Measurements from ENCODE around the gene GMDS. TPM values are rescaled to one million over a fixed set of nuclear protein-coding genes. Genes with fewer than 3 reads are reported as not detected.

The GMDS gene
- total RNA-seq, 4 donors from 2014 or later = 197 to 375 (median 215) TPM

GRCh38 chr6:1619673-1620503, 625.5 kb downstream of the GMDS start:
- peaks cover 0 to 26% (median 0%) of the 10 kb centered on the region in 3 donors for H3K36me3 ChIP-seq
- H3K27ac ChIP-seq = no peak overlapping the region
- TF ChIP-seq POLR2A (IDR thresholded peaks at IDR 0.05) (no peak), CTCF (IDR thresholded peaks at IDR 0.05) (no peak)
- peaks cover 0 to 18% of the 10 kb centered on the region in 2 donors for H3K27me3 ChIP-seq
- H3K4me1 ChIP-seq = peaks cover 0 to 22% (median 3%) of the 10 kb centered on the region in 4 donors
- DNase-seq = peak in 1 of 3 donors; percentile 47
- H3K4me3 ChIP-seq = peak overlapping the region in 3 of 4 donors; percentile 2 to 22 (median 15)
- H3K9me3 ChIP-seq = no peaks in the 10 kb centered on the region

GRCh38 chr6:1619098-1619672, 626.2 kb downstream of the GMDS start:
- peaks cover 2 to 25% of the 10 kb centered on the region in 2 donors for H3K27me3 ChIP-seq
- no peak overlapping the region for H3K27ac ChIP-seq

GRCh38 chr6:1618311-1619097, 626.9 kb downstream of the GMDS start:
- Histone ChIP-seq H3K27me3 (peaks cover 7 to 32% of the 10 kb centered on the region in 2 donors), H3K4me1 (peaks cover 0 to 29% (median 10%) of the 10 kb centered on the region in 4 donors), H3K36me3 (peaks cover 0 to 17% (median 0%) of the 10 kb centered on the region in 3 donors), H3K9me3 (no peaks in the 10 kb centered on the region), H3K4me3 (no peak overlapping the region), H3K27ac (no peak overlapping the region)
- DNase-seq = peak in 1 of 3 donors; percentile 30
- no peak for TF ChIP-seq POLR2A (IDR thresholded peaks at IDR 0.05)
- TF ChIP-seq CTCF (IDR thresholded peaks at IDR 0.05) = no peak

More at GRCh38 chr6:1619098-1619672, 626.2 kb downstream of the GMDS start:
- H3K4me3 ChIP-seq = no peak overlapping the region
- H3K4me1 ChIP-seq = peaks cover 0 to 22% (median 8%) of the 10 kb centered on the region in 4 donors
- DNase-seq = peak in 1 of 3 donors; percentile 37
- no peaks in the 10 kb centered on the region for H3K9me3 ChIP-seq
- peaks cover 0 to 24% (median 0%) of the 10 kb centered on the region in 3 donors for H3K36me3 ChIP-seq
- no peak for TF ChIP-seq CTCF (IDR thresholded peaks at IDR 0.05)
- TF ChIP-seq POLR2A (IDR thresholded peaks at IDR 0.05) = no peak

- Histone ChIP-seq H3K27me3 (peaks cover 7 to 40% of the 10 kb centered on the region in 2 donors), H3K4me1 (peaks cover 0 to 29% (median 10%) of the 10 kb centered on the region in 4 donors), H3K9me3 (no peaks in the 10 kb centered on the region), H3K27ac (no peak overlapping the region), H3K4me3 (no peak overlapping the region), H3K36me3 (peaks cover 0 to 14% (median 0%) of the 10 kb centered on the region in 3 donors)
- TF ChIP-seq POLR2A (IDR thresholded peaks at IDR 0.05) = no peak
- no peak for TF ChIP-seq CTCF (IDR thresholded peaks at IDR 0.05)
- peak in 1 of 3 donors; percentile 21 for DNase-seq
Measured at GRCh38 chr6:1617466-1618310, 627.7 kb downstream of the GMDS start.

Data from Peyer's patch (tissue), 4 donors.